ENCODE data around the gene IL25. TPM values are rescaled to one million over a fixed set of nuclear protein-coding genes. Genes with fewer than 3 reads are reported as not detected.
"Not testable (repeated sequence)": the region's sequence is repeated elsewhere in the genome, so short reads cannot be mapped to it uniquely, and the experiment has no call there.

The IL25 gene
- total RNA-seq, 1 donor: not detected

- DNase-seq (ENCODE audit: low read depth in 2 of 3, low spot score in 2 of 3): not testable (repeated sequence)
Observed at GRCh38 chr14:23386266-23386657, 13.7 kb downstream of the IL25 start.

- no peak for DNase-seq (ENCODE audit: low read depth in 2 of 3, low spot score in 2 of 3)
Observed at GRCh38 chr14:23386999-23387398, 14.4 kb downstream of the IL25 start.

- DNase-seq (ENCODE audit: low read depth in 2 of 3, low spot score in 2 of 3): no peak
Observed at GRCh38 chr14:23387916-23388882, 15.6 kb downstream of the IL25 start.

GRCh38 chr14:23388996-23389395 lies 16.4 kb downstream of the IL25 start:
- DNase-seq (ENCODE audit: low read depth in 2 of 3, low spot score in 2 of 3): no peak

GRCh38 chr14:23389396-23389795 lies 16.8 kb downstream of the IL25 start:
- DNase-seq (ENCODE audit: low read depth in 2 of 3, low spot score in 2 of 3): no peak

GRCh38 chr14:23389871-23390270 lies 17.3 kb downstream of the IL25 start:
- not testable (repeated sequence) for DNase-seq (ENCODE audit: low read depth in 2 of 3, low spot score in 2 of 3)

GRCh38 chr14:23392613-23393012 lies 20.0 kb downstream of the IL25 start:
- DNase-seq (ENCODE audit: low read depth in 2 of 3, low spot score in 2 of 3): no peak

- no peak for DNase-seq (ENCODE audit: low read depth in 2 of 3, low spot score in 2 of 3)
Observed at GRCh38 chr14:23396126-23396525, 23.5 kb downstream of the IL25 start.

GRCh38 chr14:23396781-23397407 lies 24.3 kb downstream of the IL25 start:
- DNase-seq (ENCODE audit: low read depth in 2 of 3, low spot score in 2 of 3): no peak

GRCh38 chr14:23398348-23398747 lies 25.7 kb downstream of the IL25 start:
- no peak for DNase-seq (ENCODE audit: low read depth in 2 of 3, low spot score in 2 of 3)

- DNase-seq (ENCODE audit: low read depth in 2 of 3, low spot score in 2 of 3): no peak
Observed at GRCh38 chr14:23399136-23399535, 26.5 kb downstream of the IL25 start.

GRCh38 chr14:23399591-23399990 lies 27.0 kb downstream of the IL25 start:
- no peak for DNase-seq (ENCODE audit: low read depth in 2 of 3, low spot score in 2 of 3)

GRCh38 chr14:23400496-23401149 lies 28.0 kb downstream of the IL25 start:
- peak in 1 of 3 donors; percentile 27 for DNase-seq (ENCODE audit: low read depth in 2 of 3, low spot score in 2 of 3)

GRCh38 chr14:23401291-23401690 lies 28.7 kb downstream of the IL25 start:
- no peak for DNase-seq (ENCODE audit: low read depth in 2 of 3, low spot score in 2 of 3)

GRCh38 chr14:23402296-23403138 lies 29.9 kb downstream of the IL25 start:
- no peak for DNase-seq (ENCODE audit: low read depth in 2 of 3, low spot score in 2 of 3)

- DNase-seq (ENCODE audit: low read depth in 2 of 3, low spot score in 2 of 3): no peak
Observed at GRCh38 chr14:23403139-23403438, 30.5 kb downstream of the IL25 start.

- no peak for DNase-seq (ENCODE audit: low read depth in 2 of 3, low spot score in 2 of 3)
Observed at GRCh38 chr14:23403908-23404307, 31.3 kb downstream of the IL25 start.

- no peak for DNase-seq (ENCODE audit: low read depth in 2 of 3, low spot score in 2 of 3)
Observed at GRCh38 chr14:23404331-23404900, 31.8 kb downstream of the IL25 start.

- DNase-seq (ENCODE audit: low read depth in 2 of 3, low spot score in 2 of 3): no peak
Observed at GRCh38 chr14:23405096-23405495, 32.5 kb downstream of the IL25 start.

- no peak for DNase-seq (ENCODE audit: low read depth in 2 of 3, low spot score in 2 of 3)
Observed at GRCh38 chr14:23405516-23406025, 33.0 kb downstream of the IL25 start.
